WTC11 (cell line): ENCODE data around the gene RGS12. TPM values are rescaled to one million over a fixed set of nuclear protein-coding genes. Genes with fewer than 3 reads are reported as not detected.

Experiments
- ATAC-seq: fragments of 200-7000 bp; cut with Tn5 transposase; 2 replicates; pipeline ENCODE4 v1.10.0; 2021; ENCODE audit warnings: mild to moderate bottlenecking, moderate library complexity
- CTCF ChIA-PET: fragments of 300-600 bp; sonication (Branson Sonifier 250); formaldehyde crosslinking; loops from one replicate; lab custom pipeline; 2021; ENCODE audit warnings: antibody characterized with exemption; lab: Charles Lee
- POLR2A ChIA-PET: fragments of 350-600 bp; sonication (Branson Sonifier 250); formaldehyde crosslinking; loops from one replicate; lab custom pipeline; 2021; ENCODE audit warnings: antibody characterized with exemption; lab: Charles Lee
- DNase-seq: peaks from one replicate; pipeline ENCODE4 v3.0.0; 2021; ENCODE audit warnings: low spot score
- H3K27ac Mint-ChIP-seq: 2 replicates; pipeline ENCODE4 v1.8.0; 2021; ENCODE audit warnings: mixed read lengths
- H3K27me3 Mint-ChIP-seq: 2 replicates; pipeline ENCODE4 v1.8.0; 2021; ENCODE audit warnings: low read depth, mild to moderate bottlenecking, moderate library complexity, mixed read lengths
- H3K36me3 Mint-ChIP-seq: 2 replicates; pipeline ENCODE4 v1.8.0; 2021; ENCODE audit warnings: mixed read lengths
- H3K4me1 Mint-ChIP-seq: 2 replicates; pipeline ENCODE4 v1.8.0; 2022; ENCODE audit warnings: mixed read lengths
- H3K4me3 Mint-ChIP-seq: 2 replicates; pipeline ENCODE4 v1.8.0; 2021; ENCODE audit warnings: mild to moderate bottlenecking, moderate library complexity, mixed read lengths
- H3K9me3 Mint-ChIP-seq: 2 replicates; pipeline ENCODE4 v1.8.0; 2021; ENCODE audit warnings: mixed read lengths
- CREB1 ChIP-seq: sonication (generic); formaldehyde crosslinking; IDR thresholded peaks from 2 replicates; pipeline ENCODE4 v1.8.0; 2023; ENCODE audit warnings: mild to moderate bottlenecking, missing genetic modification reagents
- ESRRA ChIP-seq: sonication (generic); formaldehyde crosslinking; IDR thresholded peaks from 2 replicates; pipeline ENCODE4 v1.8.1; 2022; ENCODE audit warnings: mild to moderate bottlenecking, missing genetic modification reagents, borderline replicate concordance
- JAZF1 ChIP-seq: fragments of 250-450 bp; sonication (Bioruptor Pico); IDR thresholded peaks from 2 replicates; pipeline ENCODE4 v1.9.0; 2021; ENCODE audit warnings: moderate library complexity, mild to moderate bottlenecking, inconsistent platforms
- NR3C1 ChIP-seq: sonication (generic); formaldehyde crosslinking; conservative IDR thresholded peaks from 2 replicates; pipeline ENCODE4 v1.8.1; 2023; ENCODE audit warnings: low read depth, mild to moderate bottlenecking, missing genetic modification reagents
- ZNF121 ChIP-seq: sonication (generic); formaldehyde crosslinking; IDR thresholded peaks from 2 replicates; pipeline ENCODE4 v1.8.0; 2023; ENCODE audit warnings: missing genetic modification reagents
- ZNF219 ChIP-seq: sonication (generic); formaldehyde crosslinking; IDR thresholded peaks from 2 replicates; pipeline ENCODE4 v1.8.0; 2023; ENCODE audit warnings: missing genetic modification reagents, mild to moderate bottlenecking, borderline replicate concordance
- ZNF416 ChIP-seq: fragments of 250-450 bp; sonication (Bioruptor Pico); IDR thresholded peaks from 2 replicates; pipeline ENCODE4 v1.9.0; 2021; ENCODE audit warnings: mild to moderate bottlenecking, inconsistent platforms
- total RNA-seq: library from RNA; stranded (reverse); gene quantifications from 3 replicates; pipeline ENCODE4 v1.2.3, GENCODE V29; 2021
- TF ChIP-seq, protein P1 (sequence below): sonication (generic); formaldehyde crosslinking; IDR thresholded peaks from 2 replicates; pipeline ENCODE4 v1.8.1; 2022; ENCODE audit warnings: mild to moderate bottlenecking, moderate library complexity, missing genetic modification reagents
- TF ChIP-seq, protein P2 (sequence below): sonication (generic); formaldehyde crosslinking; IDR thresholded peaks from 2 replicates; pipeline ENCODE4 v1.8.1; 2023; ENCODE audit warnings: mild to moderate bottlenecking, missing genetic modification reagents
- TF ChIP-seq, protein P3 (sequence below): sonication (generic); formaldehyde crosslinking; IDR thresholded peaks from 2 replicates; pipeline ENCODE4 v1.8.0; 2022; ENCODE audit warnings: mild to moderate bottlenecking, missing genetic modification reagents
- TF ChIP-seq, protein P4 (sequence below): sonication (generic); formaldehyde crosslinking; IDR thresholded peaks from 2 replicates; pipeline ENCODE4 v1.8.1; 2022; ENCODE audit warnings: missing genetic modification reagents, borderline replicate concordance
- TF ChIP-seq, protein P5 (sequence below): fragments of 250-450 bp; sonication (Bioruptor Pico); IDR thresholded peaks from 2 replicates; pipeline ENCODE4 v1.9.0; 2021; ENCODE audit warnings: mild to moderate bottlenecking
- TF ChIP-seq, protein P6 (sequence below): sonication (generic); formaldehyde crosslinking; IDR thresholded peaks from 2 replicates; pipeline ENCODE4 v1.8.1; 2023; ENCODE audit warnings: mild to moderate bottlenecking, moderate library complexity, missing genetic modification reagents
- TF ChIP-seq, protein P7 (sequence below): sonication (generic); formaldehyde crosslinking; IDR thresholded peaks from 2 replicates; pipeline ENCODE4 v1.8.1; 2023; ENCODE audit warnings: mild to moderate bottlenecking, missing genetic modification reagents, moderate library complexity

Gene RGS12
- total RNA-seq, 1 experiment from 2014 or later, result 21.0 TPM

DNA sequence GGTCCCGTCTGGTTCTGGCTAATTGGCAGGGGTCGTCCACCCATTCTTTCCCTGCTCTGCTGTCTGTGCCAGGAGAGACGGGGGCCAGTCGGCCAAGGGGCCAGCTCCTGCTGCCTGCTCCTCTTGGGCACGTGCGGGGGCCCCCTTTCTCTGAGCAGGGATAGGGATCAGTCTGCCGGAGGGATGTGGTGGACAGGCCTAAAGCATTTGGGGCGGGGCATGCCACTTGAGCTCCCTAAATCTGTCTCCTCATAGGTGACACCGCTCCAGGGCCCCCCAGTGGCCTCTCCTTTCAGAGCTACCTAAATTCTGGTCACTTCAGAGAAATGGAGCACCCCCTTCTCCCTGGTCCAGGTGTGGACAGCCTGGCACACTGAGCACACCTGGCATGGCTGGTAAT, 48.1 kb upstream of the RGS12 start:
- peaks cover 15% of the 10 kb centered on the region for H3K36me3 Mint-ChIP-seq
- ChIA-PET POLR2A (no interaction called here), CTCF (interaction anchor here (0.5 to 4.9 kb wide), 4 partner anchors 55 to 236 kb away, joined by 3 to 25 read pairs (median 6); no protein-coding TSS in a partner anchor)
- TF ChIP-seq, protein P1, sequence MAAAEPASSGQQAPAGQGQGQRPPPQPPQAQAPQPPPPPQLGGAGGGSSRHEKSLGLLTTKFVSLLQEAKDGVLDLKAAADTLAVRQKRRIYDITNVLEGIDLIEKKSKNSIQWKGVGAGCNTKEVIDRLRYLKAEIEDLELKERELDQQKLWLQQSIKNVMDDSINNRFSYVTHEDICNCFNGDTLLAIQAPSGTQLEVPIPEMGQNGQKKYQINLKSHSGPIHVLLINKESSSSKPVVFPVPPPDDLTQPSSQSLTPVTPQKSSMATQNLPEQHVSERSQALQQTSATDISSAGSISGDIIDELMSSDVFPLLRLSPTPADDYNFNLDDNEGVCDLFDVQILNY (CRISPR knock-in tag), result no peak
- no peak for TF ChIP-seq CREB1 (CRISPR knock-in tag)
- TF ChIP-seq, protein P2, sequence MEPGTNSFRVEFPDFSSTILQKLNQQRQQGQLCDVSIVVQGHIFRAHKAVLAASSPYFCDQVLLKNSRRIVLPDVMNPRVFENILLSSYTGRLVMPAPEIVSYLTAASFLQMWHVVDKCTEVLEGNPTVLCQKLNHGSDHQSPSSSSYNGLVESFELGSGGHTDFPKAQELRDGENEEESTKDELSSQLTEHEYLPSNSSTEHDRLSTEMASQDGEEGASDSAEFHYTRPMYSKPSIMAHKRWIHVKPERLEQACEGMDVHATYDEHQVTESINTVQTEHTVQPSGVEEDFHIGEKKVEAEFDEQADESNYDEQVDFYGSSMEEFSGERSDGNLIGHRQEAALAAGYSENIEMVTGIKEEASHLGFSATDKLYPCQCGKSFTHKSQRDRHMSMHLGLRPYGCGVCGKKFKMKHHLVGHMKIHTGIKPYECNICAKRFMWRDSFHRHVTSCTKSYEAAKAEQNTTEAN, result no peak
- H3K4me1 Mint-ChIP-seq, result peaks cover 22% of the 10 kb centered on the region
- H3K4me3 Mint-ChIP-seq, result no peak overlapping the region
- no peaks in the 10 kb centered on the region for H3K27me3 Mint-ChIP-seq
- no peak for DNase-seq
- no peak overlapping the region for H3K27ac Mint-ChIP-seq
- ATAC-seq, result no peak
- H3K9me3 Mint-ChIP-seq, result no peaks in the 10 kb centered on the region

DNA sequence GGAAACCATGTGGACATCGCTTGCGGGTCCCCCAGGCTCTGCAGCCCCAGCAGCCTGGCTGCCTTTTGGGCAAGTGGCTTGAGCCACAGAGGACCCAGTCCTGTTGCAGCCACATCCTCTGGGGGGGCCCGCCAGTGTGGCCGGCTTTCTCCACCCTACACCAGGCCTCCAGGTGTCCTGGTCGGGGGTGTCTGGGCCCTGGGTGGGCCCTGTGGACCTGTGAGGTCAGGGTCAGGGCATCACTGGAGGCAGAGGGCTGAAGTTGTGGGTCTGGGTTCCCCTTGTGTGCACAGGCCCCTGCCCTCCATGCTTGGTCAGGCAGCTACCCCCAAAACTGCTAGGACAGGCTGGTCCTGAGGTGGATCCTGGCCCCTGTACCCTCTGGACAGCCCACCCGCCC, 47.1 kb upstream of the RGS12 start:
- no peak for DNase-seq
- H3K4me1 Mint-ChIP-seq, result peaks cover 25% of the 10 kb centered on the region
- H3K27me3 Mint-ChIP-seq, result no peaks in the 10 kb centered on the region
- CTCF ChIA-PET, result interaction anchor here (1.3 kb wide), 1 partner anchor 12 kb away, joined by 4 read pairs; no protein-coding TSS in a partner anchor
- no peak for TF ChIP-seq ZNF219
- TF ChIP-seq, all 79 proteins: peak for 0
- H3K27ac Mint-ChIP-seq, result no peak overlapping the region
- H3K9me3 Mint-ChIP-seq, result no peaks in the 10 kb centered on the region
- POLR2A ChIA-PET, result no interaction called here
- peaks cover 12% of the 10 kb centered on the region for H3K36me3 Mint-ChIP-seq
- no peak for ATAC-seq
- H3K4me3 Mint-ChIP-seq, result no peak overlapping the region

DNA sequence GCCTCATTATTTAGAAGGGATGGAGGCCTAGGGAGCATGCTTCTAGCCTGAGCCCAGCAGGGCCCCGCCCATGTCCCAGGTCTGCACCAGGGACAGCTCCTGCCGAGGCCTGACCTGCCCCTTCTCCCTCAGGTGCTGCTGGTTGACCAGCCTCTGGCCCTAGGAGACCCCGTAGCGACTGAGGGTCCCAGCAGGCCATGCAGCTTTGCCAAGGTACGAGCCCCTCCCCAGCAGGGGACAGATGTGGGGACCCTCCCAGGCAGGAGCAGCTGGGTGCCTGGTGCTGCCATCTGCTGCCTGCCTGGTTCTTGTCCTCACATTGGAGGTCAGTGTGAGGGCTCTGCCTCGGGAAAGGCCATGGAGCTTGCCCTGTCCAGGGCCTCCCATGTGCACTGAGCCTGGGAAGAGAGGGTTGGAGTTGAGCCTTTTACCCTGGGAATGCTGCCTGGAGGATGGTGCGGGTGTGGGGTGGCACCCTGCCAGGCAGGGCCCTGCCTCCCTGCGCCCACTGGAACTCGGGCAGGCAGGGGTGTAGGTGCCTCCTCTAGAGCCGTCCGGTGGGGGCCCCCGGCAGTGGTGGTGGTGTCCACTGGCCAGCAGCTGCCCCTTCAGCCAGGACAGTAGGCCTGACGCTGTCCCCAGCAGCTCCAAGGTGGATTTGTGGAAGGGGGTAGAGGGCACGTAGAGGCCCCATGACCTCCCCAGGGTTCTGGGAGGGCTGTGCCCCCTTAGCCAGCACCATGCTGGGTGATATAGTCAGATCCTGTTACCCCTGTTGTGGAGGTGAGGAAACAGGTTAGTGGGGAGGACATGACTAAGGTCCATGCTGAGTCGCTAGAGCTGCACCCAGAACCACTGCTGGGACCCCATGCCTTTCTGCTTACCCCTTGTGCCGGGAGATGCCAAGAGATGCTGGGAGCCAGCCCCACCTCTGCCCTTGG, 46.1 kb upstream of the RGS12 start:
- peaks cover 22% of the 10 kb centered on the region for H3K4me1 Mint-ChIP-seq
- no peak for ATAC-seq
- TF ChIP-seq JAZF1 (no peak), NR3C1 (CRISPR knock-in tag) (no peak), ZNF121 (CRISPR knock-in tag) (no peak), ESRRA (CRISPR knock-in tag) (no peak), ZNF416 (no peak)
- TF ChIP-seq, protein P3, sequence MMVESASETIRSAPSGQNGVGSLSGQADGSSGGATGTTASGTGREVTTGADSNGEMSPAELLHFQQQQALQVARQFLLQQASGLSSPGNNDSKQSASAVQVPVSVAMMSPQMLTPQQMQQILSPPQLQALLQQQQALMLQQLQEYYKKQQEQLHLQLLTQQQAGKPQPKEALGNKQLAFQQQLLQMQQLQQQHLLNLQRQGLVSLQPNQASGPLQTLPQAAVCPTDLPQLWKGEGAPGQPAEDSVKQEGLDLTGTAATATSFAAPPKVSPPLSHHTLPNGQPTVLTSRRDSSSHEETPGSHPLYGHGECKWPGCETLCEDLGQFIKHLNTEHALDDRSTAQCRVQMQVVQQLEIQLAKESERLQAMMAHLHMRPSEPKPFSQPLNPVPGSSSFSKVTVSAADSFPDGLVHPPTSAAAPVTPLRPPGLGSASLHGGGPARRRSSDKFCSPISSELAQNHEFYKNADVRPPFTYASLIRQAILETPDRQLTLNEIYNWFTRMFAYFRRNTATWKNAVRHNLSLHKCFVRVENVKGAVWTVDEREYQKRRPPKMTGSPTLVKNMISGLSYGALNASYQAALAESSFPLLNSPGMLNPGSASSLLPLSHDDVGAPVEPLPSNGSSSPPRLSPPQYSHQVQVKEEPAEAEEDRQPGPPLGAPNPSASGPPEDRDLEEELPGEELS (CRISPR knock-in tag), result no peak
- TF ChIP-seq, protein P4, sequence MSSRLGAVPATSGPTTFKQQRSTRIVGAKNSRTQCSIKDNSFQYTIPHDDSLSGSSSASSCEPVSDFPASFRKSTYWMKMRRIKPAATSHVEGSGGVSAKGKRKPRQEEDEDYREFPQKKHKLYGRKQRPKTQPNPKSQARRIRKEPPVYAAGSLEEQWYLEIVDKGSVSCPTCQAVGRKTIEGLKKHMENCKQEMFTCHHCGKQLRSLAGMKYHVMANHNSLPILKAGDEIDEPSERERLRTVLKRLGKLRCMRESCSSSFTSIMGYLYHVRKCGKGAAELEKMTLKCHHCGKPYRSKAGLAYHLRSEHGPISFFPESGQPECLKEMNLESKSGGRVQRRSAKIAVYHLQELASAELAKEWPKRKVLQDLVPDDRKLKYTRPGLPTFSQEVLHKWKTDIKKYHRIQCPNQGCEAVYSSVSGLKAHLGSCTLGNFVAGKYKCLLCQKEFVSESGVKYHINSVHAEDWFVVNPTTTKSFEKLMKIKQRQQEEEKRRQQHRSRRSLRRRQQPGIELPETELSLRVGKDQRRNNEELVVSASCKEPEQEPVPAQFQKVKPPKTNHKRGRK (CRISPR knock-in tag), result no peak
- TF ChIP-seq, protein P5, sequence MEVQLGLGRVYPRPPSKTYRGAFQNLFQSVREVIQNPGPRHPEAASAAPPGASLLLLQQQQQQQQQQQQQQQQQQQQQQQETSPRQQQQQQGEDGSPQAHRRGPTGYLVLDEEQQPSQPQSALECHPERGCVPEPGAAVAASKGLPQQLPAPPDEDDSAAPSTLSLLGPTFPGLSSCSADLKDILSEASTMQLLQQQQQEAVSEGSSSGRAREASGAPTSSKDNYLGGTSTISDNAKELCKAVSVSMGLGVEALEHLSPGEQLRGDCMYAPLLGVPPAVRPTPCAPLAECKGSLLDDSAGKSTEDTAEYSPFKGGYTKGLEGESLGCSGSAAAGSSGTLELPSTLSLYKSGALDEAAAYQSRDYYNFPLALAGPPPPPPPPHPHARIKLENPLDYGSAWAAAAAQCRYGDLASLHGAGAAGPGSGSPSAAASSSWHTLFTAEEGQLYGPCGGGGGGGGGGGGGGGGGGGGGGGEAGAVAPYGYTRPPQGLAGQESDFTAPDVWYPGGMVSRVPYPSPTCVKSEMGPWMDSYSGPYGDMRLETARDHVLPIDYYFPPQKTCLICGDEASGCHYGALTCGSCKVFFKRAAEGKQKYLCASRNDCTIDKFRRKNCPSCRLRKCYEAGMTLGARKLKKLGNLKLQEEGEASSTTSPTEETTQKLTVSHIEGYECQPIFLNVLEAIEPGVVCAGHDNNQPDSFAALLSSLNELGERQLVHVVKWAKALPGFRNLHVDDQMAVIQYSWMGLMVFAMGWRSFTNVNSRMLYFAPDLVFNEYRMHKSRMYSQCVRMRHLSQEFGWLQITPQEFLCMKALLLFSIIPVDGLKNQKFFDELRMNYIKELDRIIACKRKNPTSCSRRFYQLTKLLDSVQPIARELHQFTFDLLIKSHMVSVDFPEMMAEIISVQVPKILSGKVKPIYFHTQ (CRISPR knock-in tag), result no peak
- TF ChIP-seq, protein P2, result no peak
- TF ChIP-seq, protein P6, sequence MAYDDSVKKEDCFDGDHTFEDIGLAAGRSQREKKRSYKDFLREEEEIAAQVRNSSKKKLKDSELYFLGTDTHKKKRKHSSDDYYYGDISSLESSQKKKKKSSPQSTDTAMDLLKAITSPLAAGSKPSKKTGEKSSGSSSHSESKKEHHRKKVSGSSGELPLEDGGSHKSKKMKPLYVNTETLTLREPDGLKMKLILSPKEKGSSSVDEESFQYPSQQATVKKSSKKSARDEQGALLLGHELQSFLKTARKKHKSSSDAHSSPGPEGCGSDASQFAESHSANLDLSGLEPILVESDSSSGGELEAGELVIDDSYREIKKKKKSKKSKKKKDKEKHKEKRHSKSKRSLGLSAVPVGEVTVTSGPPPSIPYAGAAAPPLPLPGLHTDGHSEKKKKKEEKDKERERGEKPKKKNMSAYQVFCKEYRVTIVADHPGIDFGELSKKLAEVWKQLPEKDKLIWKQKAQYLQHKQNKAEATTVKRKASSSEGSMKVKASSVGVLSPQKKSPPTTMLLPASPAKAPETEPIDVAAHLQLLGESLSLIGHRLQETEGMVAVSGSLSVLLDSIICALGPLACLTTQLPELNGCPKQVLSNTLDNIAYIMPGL, result no peak
- TF ChIP-seq, protein P7, sequence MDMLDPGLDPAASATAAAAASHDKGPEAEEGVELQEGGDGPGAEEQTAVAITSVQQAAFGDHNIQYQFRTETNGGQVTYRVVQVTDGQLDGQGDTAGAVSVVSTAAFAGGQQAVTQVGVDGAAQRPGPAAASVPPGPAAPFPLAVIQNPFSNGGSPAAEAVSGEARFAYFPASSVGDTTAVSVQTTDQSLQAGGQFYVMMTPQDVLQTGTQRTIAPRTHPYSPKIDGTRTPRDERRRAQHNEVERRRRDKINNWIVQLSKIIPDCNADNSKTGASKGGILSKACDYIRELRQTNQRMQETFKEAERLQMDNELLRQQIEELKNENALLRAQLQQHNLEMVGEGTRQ (CRISPR knock-in tag), result no peak

More for the DNA sequence above, 46.1 kb upstream of the RGS12 start:
- Mint-ChIP-seq H3K27me3 (no peaks in the 10 kb centered on the region), H3K4me3 (no peak overlapping the region), H3K9me3 (no peaks in the 10 kb centered on the region), H3K27ac (no peak overlapping the region), H3K36me3 (peaks cover 4% of the 10 kb centered on the region; the same call in 1 of the 2 replicates)
- ChIA-PET CTCF (interaction anchor here (0.5 to 1.3 kb wide), 5 partner anchors 11 to 1514 kb away, joined by 3 to 5 read pairs (median 4); no protein-coding TSS in a partner anchor), POLR2A (no interaction called here)
- no peak for DNase-seq
